HL-60 (cell line): ENCODE data around the gene SH3PXD2A.
A peak's percentile ranks its signal among the peaks of the same experiment; 100 is the strongest.

Experiments
- DNase-seq, 2 experiments: peaks; one replicate each; pipeline ENCODE4 v3.0.0-alpha.2; 2010 to 2020; ENCODE audit warnings: low read depth in 1 of 2, low spot score in 1 of 2
- H3K27ac ChIP-seq: fragments of 250-450 bp; sonication (Bioruptor Pico); replicated peaks from 2 replicates; pipeline ENCODE4 v1.5.1; 2020; ENCODE audit warnings: mild to moderate bottlenecking, moderate library complexity
- H3K27me3 ChIP-seq: fragments of 250-450 bp; sonication (Bioruptor Pico); 2 replicates; pipeline ENCODE4 v1.5.1; 2021; ENCODE audit warnings: mild to moderate bottlenecking, moderate library complexity; ENCODE audit not compliant: insufficient read depth, poor library complexity, severe bottlenecking
- H3K4me3 ChIP-seq: replicated peaks from 2 replicates; pipeline ENCODE4 v1.5.1; 2011; ENCODE audit warnings: mild to moderate bottlenecking, control low read depth, low read length; ENCODE audit not compliant: insufficient read depth
- GABPA ChIP-seq: IDR thresholded peaks from 2 replicates; pipeline ENCODE4 v1.6.1; 2012; ENCODE audit warnings: low read depth
- POLR2AphosphoS5 ChIP-seq: IDR thresholded peaks from 2 replicates; pipeline ENCODE4 v1.6.1; 2012; ENCODE audit warnings: low read depth
- SPI1 ChIP-seq: IDR thresholded peaks from 2 replicates; pipeline ENCODE4 v1.6.1; 2012; ENCODE audit warnings: low read depth, mild to moderate bottlenecking, borderline replicate concordance
- TF ChIP-seq, protein P1 (sequence below): IDR thresholded peaks from 2 replicates; pipeline ENCODE4 v1.6.1; 2012; ENCODE audit warnings: low read depth; ENCODE audit not compliant: insufficient replicate concordance
- TF ChIP-seq, protein P2 (sequence below): IDR thresholded peaks from one replicate; pipeline ENCODE4 v1.5.1; 2011; ENCODE audit warnings: low read length, control low read depth, inconsistent platforms; ENCODE audit not compliant: insufficient read depth

SH3PXD2A gene

DNA sequence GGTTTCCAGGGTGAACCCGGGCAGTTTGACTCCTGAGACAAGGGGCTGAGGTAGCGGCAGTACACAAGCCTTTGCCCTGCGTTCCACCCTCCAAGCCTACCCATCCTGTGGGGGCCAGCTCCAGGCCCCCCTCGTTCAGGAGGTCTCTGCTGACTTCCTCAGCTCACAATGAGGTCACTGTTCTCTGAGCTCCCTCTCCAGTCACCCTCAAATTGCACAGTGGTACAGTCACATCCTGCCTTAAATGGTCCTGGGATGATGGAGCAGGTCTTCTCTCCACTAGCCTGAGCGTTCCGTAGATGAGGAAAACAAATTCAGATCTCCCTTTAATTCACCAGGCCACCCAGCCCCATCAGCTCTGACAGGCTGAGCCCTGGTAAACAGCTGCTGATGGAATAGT lies 90.2 kb downstream of the SH3PXD2A start:
- Histone ChIP-seq H3K27me3 (no peaks in the 10 kb centered on the region), H3K27ac (peak overlapping the region; percentile 78; the same call in 1 of the 2 replicates), H3K4me3 (no peak overlapping the region)
- no peak for DNase-seq
- TF ChIP-seq SPI1 (no peak), POLR2AphosphoS5 (no peak), GABPA (no peak)
- TF ChIP-seq, protein P1, sequence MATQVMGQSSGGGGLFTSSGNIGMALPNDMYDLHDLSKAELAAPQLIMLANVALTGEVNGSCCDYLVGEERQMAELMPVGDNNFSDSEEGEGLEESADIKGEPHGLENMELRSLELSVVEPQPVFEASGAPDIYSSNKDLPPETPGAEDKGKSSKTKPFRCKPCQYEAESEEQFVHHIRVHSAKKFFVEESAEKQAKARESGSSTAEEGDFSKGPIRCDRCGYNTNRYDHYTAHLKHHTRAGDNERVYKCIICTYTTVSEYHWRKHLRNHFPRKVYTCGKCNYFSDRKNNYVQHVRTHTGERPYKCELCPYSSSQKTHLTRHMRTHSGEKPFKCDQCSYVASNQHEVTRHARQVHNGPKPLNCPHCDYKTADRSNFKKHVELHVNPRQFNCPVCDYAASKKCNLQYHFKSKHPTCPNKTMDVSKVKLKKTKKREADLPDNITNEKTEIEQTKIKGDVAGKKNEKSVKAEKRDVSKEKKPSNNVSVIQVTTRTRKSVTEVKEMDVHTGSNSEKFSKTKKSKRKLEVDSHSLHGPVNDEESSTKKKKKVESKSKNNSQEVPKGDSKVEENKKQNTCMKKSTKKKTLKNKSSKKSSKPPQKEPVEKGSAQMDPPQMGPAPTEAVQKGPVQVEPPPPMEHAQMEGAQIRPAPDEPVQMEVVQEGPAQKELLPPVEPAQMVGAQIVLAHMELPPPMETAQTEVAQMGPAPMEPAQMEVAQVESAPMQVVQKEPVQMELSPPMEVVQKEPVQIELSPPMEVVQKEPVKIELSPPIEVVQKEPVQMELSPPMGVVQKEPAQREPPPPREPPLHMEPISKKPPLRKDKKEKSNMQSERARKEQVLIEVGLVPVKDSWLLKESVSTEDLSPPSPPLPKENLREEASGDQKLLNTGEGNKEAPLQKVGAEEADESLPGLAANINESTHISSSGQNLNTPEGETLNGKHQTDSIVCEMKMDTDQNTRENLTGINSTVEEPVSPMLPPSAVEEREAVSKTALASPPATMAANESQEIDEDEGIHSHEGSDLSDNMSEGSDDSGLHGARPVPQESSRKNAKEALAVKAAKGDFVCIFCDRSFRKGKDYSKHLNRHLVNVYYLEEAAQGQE = no peak
- TF ChIP-seq, protein P2, sequence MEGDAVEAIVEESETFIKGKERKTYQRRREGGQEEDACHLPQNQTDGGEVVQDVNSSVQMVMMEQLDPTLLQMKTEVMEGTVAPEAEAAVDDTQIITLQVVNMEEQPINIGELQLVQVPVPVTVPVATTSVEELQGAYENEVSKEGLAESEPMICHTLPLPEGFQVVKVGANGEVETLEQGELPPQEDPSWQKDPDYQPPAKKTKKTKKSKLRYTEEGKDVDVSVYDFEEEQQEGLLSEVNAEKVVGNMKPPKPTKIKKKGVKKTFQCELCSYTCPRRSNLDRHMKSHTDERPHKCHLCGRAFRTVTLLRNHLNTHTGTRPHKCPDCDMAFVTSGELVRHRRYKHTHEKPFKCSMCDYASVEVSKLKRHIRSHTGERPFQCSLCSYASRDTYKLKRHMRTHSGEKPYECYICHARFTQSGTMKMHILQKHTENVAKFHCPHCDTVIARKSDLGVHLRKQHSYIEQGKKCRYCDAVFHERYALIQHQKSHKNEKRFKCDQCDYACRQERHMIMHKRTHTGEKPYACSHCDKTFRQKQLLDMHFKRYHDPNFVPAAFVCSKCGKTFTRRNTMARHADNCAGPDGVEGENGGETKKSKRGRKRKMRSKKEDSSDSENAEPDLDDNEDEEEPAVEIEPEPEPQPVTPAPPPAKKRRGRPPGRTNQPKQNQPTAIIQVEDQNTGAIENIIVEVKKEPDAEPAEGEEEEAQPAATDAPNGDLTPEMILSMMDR = no peak

DNA sequence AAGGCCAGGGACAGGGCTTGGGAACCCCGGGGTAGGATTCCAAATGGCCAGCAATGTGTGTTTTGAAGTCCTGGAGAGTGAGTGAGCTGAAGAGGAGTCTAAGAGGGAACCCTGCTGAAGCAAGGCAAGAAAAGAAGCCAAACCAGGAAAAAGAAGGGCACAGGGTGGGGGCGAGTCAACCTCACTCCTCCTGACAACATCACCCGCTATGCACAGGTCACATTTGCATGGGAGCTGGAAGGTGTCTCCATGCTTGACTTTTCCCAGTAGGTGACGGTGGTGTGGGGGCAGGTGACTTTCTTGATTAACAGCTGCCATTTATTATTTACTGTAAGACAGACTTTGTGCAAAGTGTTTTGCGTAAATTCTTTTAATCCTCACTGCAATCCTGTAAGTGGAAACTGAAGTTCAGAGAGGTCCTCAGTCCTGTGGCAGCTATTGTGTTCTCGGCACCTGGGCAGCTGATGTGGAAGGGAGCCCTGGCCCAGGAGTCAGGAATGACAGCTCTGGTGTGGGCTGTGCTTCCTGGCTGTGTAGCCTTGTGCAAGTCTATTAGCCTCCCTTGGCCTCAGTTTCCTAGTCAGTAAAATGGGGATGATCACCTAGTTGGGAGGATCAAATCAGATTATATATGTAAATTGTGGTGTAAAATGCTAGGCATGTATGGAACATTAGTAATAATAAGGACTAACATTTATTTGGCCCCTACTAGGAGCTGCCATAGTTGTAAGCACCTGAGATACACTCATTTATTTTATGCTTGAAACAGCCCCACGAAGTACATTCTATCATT lies 90.9 kb downstream of the SH3PXD2A start:
- H3K27me3 ChIP-seq = no peaks in the 10 kb centered on the region
- H3K27ac ChIP-seq = peak overlapping the region; percentile 78
- TF ChIP-seq GABPA (no peak), SPI1 (no peak), POLR2AphosphoS5 (no peak)
- TF ChIP-seq, protein P1 = no peak
- TF ChIP-seq, protein P2 = no peak
- no peak for DNase-seq
- no peak overlapping the region for H3K4me3 ChIP-seq

DNA sequence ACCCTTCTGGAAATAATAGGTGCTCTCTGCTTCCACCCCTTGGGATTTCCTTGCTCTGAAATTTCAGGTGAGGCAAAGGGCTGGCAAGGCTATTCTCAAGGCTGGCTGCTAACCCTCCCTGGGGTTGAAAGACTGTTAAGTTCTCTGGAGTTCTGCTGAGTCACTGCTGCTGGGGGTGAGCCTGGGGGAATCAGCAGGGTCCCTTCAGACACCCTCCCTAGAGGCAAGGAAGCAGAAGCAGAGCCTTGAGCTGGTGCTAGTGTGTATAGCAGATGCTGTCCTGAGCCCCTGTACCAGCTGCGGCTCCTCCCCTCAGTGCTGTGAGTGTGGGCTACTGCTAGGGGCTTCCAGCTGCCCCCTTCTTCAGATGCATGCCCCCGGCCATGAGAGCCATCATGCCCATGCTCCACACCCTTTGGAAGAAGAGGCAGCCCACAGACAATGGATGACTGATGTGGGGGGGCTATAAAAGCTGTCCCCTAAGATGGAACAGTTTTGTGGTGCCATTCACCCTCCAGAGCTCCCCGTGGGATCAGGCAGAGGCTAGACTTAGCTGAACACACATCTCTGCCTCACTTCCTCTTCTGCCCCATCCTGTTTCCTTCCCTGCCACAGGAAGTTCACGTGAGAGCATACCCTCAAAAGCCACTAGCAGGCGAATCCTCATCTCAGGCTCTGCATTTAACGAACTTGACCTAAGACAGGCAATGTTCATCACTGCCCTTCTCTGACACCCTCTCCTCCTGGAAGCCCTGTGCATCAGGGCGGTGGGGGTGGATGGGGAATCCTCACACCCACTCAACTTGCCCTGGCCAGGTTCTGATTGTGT lies 91.8 kb downstream of the SH3PXD2A start:
- Histone ChIP-seq H3K4me3 (no peak overlapping the region), H3K27ac (peak overlapping the region; percentile 78), H3K27me3 (no peaks in the 10 kb centered on the region)
- TF ChIP-seq, protein P2 = no peak
- TF ChIP-seq SPI1 (peak; percentile 98), POLR2AphosphoS5 (peak; percentile 70), GABPA (peak; percentile 83)
- peak; percentile 81 to 92 for DNase-seq
